HG03097 (cell line): ENCODE measurements around the gene TMBIM6.

Experiments used
- ATAC-seq: cut with Tn5 transposase; IDR thresholded peaks from one replicate; pipeline ENCODE4 v1.9.1; 2021; ENCODE audit not compliant: unreplicated experiment, low FRiP score

TMBIM6 gene

DNA sequence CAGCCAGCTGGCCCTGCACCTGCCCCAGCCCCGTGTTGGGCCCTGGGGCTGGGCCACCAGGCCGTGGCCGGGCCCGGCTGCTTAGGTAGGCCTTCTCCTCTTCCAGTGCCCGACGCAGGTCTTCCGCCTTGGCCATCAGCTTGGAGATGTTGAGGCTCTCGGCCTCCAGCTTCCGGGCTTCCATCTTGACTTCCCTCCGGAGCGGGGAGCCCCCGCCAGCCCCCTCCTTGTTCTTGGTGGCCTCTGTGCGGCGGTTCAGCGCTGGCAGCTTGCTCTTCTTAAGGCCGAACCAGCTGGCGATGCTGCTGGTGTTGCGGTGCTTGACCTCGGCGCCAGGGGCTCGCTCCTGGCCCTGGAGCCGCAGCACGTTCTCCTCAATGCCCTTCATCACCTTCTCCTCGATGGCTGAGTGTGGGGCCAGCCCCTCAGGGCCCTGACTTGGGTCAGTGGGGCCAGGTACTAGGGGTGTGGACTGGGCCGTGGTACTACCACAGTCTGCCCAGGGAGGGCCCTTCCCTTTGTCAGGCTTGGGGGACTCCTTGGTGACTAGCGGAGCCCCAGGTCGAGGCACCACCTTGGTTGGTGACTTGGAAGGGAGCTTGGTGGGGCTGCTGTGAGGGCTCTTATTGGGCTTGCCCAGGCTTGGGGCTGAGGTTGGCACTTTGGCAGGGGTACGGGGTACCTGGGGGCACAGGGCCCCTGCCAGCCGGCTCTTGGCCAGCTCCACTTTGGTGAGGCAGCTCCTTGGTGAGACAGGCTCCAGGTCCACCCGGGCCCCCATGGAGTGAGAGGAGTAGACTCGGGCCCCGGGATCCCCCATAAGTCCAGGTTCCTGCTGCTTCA lies 53.7 kb downstream of the TMBIM6 start:
- no peak for ATAC-seq

DNA sequence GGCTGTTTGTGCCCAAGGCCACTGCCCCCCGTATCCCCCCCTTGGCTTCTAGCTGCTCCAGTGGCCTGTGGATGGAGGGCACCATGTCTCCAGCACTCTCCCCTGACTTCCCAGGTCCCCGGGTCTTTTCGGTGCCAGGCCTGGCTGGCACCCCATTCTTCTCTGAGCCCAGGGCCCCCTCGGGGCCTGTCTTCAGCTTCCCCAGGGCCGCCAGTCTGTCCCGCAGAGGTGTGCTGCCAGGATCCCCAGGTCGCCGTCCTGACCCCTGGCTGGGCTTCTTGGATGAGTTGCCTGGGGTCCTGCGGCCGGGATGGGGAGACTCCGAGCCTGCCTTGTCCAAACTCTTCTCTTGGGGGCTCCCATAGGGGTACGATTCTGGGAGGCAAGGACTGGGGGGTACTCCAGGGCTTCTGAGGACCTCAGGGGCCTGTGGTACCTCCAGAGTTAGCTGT lies 54.3 kb downstream of the TMBIM6 start:
- no peak for ATAC-seq

DNA sequence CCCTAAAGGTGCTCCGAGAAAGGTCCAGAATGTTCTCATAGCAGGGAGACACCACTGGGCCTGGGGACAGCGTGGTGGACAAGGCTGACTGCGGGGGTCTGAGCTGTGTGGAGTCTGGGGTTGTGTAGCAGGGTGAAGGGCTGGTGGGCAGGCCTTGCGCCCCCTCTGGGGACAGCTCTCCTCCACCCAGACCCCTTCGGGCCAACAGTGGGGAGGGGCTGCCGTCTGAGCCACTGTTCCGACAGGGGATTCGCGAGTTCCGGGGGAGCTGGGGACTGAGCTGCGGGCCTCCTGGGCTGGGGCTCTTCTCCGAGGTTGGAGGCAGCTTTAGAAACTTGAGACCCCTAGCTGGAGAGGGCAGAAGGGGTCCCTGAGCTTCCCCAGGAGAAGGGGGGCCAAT lies 54.8 kb downstream of the TMBIM6 start:
- no peak for ATAC-seq

DNA sequence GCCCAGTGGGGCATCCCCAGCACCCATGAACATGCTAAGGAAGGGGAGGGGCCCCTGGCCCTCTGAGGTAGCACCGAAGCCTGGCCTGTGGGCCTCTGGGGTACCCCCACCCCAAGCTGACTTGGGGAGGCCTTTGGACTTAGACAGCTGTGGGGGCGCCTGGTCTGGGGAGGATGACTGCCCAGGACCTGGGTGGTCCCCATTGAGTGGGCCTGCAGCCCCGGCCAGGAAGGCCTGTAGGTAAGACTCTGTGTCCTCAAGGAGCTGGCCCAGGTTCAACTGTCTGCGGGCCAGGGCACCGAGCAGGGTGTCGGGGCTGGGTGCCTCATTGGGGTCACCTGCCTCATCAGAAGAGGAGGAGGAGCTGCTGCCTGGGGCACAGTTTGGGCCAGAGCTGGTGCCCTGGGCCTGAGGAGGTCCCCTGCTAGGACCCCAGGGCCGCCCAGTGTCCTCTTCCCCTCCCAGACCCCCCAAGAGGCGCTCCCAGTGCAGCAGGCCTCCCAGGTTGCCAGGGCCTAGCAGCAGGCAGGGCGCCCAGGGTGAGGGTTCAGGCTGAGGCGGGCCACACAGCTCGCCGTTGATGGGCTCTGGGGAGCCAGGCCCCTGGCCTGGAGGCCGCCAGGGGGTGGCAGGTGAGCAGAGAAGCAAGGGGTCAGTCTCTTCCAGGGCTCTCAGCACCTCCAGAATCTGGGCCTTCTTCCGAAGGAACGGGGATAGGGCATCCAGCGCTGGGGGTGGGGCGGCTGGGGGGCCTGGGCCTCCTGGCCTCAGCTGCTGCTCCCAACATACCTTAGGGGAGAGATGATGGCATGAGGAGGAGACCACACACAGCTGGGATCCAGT lies 55.5 kb downstream of the TMBIM6 start:
- no peak for ATAC-seq

DNA sequence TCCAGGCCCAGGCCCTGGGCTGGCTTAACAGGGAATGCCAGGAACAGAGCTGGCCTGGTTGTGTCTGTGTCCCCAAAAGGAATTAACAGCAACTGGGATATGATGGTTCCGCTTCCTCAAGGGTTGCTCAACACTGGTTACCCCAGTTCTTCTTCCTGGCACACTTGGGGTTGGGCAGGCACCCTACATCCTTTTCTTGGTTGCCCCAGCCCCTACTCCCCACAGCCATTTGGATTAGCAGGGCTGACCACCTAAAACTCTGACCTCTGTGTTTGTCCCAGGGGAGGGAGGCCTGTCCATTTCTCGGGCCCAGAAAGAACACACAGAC lies 56.1 kb downstream of the TMBIM6 start:
- ATAC-seq = no peak

DNA sequence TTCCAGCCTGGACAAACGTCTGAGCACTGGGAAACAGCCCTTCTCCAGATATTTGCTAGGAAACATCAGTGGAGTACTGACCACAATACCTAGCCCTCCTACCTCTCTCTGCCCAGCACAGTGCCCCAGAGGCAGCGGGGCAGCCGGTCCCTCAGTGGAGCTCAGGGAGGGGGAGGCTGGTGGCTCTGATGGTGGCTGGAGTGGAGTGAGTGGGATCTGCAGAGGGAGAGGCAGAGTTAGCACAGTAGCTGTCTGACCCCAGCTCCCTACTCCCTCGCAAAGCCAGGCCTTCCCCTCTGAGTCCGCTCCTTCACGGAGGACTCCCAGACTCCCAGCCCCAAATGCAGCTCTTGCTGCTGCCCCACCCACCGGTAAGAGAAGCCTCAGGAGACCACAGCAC lies 56.9 kb downstream of the TMBIM6 start:
- no peak for ATAC-seq

DNA sequence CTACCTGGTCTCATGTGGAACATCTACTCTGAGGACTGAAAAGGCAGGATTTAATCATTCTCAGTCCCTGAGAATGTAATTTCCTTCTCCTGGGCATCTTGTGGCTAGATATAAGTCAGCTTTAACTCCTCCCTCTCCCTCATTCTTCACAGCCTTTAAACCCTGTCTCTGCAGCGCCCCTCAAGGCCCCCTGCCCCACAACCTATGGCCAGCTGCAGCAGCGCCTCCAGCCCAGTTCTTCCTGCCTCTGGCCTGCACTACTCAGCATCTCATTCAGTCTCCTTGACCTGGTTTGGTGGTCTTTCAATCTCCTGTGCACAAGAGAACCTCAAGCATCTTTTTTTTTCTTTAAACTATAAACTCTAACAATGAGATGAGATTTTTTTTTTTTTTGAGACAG lies 57.6 kb downstream of the TMBIM6 start:
- no peak for ATAC-seq

DNA sequence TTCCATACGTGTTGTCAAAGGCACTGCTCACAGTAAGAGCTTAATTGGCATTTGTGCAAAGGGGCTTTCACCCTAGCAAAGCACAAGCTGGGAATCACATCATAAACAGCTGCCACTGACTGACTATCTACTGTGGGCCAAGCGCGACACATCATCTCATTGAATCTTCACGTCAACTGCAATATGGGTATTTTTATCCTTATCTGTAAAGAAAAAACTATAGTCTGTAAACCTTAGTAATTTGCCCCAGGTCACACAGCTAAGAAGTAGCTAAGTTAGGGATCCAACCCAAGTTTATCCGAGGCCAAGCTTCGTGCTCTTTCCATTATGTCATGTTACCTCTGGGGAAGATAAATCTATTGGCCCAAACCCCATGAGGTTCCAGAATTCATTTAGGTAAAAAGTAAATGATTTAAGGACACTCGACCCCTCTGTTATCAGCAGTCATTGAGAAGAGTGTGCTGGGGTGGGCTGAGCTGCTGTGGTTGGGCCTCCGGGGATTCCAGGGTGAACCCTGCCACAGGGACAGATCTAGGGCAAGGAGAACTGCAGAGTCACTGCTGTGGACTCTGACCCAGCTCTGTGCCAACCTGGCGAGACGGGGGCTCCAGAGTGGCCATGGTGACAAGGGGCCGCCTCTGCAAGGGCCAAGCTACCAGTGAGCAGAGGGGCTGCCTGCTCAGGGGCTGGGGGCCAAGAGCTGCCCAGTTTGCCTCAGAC lies 59.2 kb downstream of the TMBIM6 start:
- ATAC-seq = no peak

DNA sequence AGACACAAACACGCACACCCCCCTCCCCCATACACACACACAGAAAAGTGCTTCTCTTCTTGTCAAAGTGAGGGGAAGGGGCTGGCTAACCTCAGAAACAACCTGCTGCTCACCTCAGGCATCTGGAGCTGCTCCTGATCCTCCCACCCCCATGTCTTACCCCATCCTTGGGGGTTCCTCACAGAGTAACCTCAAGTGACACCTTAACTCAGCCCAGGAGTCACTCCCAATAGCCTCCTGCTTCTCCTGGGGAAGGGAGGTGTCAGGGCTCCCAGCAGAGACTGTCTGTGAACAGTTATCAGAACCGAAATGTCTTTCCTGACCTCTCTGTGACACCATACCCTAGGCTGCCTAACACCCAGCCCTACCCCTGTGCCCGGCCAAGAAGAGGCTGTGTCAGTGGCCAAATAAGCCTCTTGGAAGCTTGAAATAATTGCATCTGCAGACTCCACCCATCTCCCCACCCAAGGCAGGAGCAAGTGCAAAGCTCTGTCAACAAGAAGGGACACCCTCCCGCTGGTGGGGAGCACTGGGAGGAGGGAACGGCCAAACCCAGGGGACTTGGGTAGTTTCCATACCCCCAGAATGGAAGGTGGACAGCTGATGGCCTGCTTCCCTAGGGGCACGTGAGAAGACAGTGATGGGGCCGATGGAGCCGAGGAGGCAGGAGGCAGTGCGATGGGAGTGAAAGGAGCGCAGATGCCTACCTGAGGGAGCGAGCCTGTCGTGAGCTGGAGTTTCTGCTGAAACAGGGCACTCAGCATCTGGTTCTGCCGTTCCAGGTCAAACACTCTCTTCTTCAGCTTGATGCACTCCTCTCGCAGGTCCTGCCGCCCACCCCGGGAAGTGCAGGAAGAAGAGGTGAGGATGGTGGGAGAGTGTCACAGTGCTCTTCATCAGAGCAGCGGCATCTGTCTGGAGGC lies 60.0 kb downstream of the TMBIM6 start:
- no peak for ATAC-seq

DNA sequence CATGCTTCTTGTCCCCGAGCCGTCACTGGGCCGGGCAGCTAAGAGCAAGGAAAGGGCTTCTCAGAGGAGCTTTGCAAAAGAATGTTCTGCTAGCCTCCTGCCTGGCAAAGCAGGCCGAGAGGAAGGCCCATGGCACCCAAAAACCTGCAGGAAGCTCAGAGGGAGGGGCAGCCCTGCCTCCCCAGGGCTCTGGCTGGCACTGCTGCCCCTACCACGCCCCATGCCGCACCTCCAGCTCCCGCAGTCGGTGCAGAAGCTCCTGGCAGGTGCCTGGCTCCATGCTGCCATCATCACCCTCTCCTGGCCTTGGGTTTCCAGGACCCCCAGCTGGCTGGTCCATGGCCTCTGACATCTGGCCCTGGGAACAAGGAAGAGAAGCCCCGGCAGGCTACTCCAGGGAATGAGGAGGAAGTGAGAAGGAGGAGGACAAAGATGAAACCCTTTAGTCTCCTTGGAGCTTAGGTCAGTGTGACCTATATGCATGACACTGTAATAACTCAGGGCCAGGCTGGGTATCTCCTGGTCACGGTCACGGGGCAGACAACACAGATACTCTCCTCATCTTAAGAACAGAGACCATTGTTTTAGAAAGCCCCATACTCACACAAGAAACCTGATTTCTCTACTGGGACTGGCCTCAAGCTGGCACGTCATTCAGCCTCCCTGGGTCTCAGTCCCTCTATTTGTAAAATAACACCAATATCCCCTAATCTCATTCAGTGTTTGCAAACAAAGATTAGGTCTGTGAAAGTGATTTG lies 62.5 kb downstream of the TMBIM6 start:
- no peak for ATAC-seq

DNA sequence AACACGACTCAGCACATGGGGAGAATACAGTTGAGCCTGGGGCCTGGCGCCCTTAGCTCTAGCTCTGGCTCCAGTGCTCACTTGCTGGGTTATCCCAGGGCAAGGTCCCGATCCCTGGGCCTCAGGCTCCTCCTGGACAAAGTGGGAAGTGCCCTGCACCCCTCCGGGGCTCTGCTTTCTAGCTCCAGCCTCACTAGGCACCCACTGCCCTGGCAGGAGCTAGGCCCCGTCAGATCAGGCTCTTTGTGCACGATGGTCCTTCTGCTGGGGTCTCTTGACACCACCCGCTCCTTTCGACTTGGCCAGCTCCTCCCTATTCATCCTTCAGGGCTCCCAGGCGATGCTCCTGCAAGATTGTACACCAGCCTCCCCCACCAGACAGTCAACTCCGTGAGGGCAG lies 63.5 kb downstream of the TMBIM6 start:
- no peak for ATAC-seq

DNA sequence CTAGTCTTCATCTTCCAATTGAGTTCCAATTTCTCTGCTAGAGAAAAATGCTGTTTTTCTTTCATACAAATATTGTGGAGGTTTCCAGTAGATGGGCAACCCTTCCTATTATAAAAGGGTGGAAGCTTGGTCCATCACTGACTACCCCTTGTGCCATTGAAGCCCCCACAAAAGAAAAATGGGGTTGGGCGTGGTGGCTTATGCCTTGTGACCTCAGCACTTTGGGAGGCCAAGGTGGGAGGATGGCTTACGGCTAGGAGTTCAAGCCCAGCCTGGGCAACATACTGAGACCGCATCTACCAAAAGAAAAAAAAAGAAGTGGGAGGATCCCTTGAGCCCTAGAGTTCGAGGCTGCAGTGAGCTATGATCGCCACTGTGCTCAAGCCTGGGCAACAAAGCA lies 64.1 kb downstream of the TMBIM6 start:
- ATAC-seq = no peak

DNA sequence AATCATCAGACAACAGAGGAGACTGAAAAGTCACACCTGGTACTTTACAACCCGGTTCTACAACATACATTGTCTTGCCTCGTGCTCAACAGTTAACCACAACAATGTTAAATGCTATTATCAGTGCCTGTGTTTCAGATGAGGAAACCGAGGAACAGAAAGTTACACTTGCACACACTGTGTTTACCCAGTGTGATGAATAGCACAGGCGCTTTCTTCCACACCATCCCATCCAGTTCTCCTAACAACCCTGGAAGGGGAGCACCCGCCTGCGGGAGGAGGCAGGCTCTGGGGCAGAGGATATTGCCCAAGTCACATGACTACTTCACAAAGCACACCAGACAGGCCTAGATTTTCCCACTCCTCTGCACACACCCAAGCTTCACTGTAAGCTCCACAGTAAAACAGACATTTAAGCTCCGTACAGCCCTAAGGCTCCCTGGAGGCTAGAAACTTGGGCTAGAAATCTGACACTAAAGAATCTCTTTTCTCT lies 65.0 kb downstream of the TMBIM6 start:
- ATAC-seq = no peak

DNA sequence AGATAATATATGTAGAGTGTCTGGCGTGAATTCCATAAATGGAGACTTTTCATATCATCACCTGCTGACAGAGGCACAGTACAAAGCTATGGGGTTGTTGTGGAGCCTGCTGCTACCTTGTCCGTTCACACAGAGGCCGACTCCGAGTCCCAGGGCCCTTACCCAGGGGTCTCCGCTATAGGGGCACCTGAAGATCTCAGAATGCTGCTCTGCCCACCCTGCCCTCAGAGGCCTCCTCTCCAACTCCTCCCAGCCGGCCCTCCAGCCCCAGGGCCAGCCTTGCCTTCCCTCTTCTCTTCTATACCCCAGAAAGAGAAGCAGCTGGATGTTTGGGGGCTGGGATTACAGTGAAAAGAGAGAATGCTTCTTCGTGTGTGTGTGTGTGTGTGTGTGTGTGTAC lies 65.5 kb downstream of the TMBIM6 start:
- no peak for ATAC-seq

DNA sequence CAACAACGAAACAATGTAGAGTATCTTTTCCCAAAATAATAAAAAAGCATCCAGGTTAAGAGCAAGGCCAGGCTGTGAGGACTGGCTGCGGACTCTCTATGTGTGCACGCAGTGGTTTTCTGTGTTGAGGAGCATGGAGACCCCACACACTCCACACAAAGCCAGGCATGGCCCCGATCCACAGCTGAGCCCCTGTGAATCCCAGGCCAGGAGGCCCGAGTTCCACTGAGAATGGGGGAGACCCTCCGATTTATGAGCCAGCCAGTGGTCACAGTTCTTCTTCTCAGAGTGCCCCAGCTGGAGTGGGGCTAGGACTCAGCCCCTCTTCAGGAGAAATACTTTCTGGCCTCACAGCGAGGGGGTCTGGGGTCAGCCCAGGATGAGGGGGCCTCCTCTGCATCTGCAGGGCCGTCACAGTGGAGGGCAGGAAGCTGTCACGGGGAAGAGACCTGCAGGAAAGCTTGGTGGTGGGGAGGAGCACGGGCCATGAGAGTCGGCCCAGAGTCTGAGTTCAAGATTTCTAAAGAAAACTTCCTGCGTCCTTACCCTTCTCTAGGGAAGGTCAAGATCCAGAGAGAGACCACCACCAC lies 66.7 kb downstream of the TMBIM6 start:
- ATAC-seq = no peak

DNA sequence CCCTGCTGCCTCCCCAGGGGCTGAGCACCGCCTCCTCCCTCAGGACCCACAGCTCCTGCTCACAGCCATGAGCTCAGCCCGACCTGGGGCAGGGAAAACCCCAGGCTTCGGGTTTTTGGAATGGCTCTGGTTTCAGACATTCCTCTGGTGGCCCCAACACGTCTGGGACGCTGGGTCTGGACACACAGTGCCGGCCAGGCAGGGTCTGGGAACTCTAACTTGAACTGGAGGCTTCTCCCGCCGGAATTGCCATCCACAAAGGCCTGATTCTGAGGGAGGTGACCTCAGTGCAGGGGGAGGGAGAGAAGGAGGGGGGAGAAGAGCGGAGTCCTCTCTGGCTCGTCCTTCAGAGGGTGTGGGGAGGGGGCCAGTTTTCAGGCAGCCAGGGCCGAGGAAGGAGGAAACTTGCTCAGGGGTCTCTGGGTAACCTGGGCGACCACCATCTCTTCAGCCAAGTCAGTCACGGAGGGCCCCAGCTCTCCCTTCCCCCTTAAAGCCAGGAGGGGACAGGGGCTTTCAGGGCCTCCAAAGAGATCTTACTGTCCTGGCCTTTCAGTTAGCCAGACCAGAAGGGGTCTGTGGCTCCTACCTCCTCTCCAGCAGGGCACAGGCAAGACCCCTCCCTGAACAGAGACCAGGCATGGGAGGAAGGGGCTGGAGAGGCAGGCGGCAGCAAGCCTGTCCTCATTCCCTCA lies 67.5 kb downstream of the TMBIM6 start:
- ATAC-seq = no peak

DNA sequence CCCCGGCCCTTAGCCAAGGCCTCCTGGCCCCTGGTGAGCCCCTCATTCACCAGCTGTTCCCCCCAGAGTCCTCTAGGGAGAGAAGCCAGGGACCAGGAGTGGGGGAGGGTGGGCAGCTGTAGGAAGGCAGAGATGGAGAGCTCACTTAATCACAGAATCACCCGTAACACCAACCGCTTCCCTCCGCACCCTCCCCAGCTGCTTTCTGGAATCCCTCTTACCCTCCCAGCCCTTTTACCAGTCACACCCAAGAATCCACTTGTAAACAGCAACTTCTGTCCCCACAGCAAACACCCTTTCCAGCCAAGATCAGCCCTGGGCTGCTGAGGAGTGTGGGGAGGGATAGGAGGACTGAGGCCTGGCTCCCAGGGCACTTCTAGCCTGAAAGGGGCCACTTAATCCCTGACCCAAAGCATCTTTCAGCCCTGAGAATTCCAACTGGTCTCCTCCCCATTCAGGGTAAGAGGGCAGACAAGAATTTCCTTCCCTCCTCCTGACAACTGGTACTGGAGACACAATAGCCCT lies 68.1 kb downstream of the TMBIM6 start:
- no peak for ATAC-seq

DNA sequence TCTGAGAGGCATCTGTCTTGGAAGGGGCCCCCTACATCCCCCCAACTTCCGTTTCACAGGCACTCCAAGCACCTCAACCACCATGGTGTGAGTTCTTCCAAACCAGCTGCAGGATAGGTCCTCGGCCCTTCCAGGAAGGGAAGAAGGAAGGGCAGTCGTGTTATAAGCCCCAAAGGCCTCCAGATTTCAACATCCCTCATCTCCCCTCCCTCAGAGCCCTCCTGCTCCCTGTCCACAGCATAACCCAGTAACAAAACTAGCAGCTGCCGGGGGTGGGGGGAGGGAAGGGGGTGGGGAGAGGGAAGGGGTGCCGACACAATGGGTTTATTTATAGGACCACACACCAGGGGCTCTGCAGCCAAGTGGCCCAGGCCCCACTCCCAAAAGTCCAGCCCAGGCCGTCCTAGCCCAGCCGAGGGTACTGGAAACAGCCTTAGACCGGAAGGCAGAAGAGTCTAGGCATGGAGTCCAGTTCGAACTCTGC lies 68.6 kb downstream of the TMBIM6 start:
- ATAC-seq = no peak
